TTC549 (cell line): Measurements from ENCODE around the gene PPIL3.
"Not testable (repeated sequence)": the region's sequence is repeated elsewhere in the genome, so short reads cannot be mapped to it uniquely, and the experiment has no call there.

Experiments used
- FAIRE-seq: peaks from 2 replicates; lab custom pipeline; 2012; peaks lifted over from hg19 to GRCh38; lab: Jason Lieb, UNC

Gene PPIL3

DNA sequence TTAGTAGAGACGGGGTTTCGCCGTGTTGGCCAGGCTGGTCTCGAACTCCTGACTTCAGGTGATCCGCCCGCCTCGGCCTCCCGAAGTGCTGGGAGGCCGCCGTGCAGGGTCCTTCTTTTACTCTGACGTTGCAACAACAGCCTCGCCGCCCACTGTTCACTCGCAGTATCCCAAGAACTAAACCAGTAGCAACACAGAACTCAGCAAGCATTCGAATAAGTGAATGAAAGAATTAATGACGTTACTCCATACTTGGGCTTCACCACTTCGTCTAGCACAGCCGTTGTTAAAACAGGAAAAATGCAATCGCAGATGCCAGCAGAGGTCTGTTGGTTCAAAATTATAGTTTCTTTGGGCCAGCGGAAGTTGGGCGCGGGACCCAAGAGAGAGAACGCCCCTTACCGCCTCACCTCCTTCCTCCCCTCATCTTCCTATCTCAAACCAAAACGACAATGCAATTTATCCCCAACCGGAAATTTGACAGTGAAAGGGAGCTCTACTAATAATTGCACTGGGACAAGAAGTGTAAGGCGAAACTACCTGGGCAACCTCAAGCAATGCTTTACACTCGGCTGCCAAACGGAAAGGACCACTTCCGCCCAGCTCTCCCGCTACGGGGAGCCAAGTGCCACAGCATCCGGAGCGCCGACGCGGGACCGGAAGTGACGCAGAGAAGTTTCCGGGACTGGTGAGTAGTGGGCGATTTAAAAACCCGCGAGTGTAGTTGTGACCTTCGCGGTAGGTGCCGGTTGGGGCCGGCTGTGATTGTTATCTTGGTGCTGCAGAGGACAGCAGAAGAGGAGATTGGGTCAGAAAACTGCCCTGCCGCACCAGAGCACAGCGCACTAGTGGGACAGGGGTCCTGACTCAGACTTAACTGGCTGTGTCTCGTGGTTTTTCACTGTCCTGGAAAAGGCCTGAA, at the start of gene PPIL3, which contains the start of gene NIF3L1:
PPIL3 (minus strand) TSS at position 374 of the 922 bp plus-strand sequence. CDS start 1,462 bp downstream, outside the sequence.
NIF3L1 (plus strand) TSS at position 668 of the 922 bp plus-strand sequence. CDS start 2,573 bp downstream, outside the sequence.
- FAIRE-seq: peak; percentile 89

DNA sequence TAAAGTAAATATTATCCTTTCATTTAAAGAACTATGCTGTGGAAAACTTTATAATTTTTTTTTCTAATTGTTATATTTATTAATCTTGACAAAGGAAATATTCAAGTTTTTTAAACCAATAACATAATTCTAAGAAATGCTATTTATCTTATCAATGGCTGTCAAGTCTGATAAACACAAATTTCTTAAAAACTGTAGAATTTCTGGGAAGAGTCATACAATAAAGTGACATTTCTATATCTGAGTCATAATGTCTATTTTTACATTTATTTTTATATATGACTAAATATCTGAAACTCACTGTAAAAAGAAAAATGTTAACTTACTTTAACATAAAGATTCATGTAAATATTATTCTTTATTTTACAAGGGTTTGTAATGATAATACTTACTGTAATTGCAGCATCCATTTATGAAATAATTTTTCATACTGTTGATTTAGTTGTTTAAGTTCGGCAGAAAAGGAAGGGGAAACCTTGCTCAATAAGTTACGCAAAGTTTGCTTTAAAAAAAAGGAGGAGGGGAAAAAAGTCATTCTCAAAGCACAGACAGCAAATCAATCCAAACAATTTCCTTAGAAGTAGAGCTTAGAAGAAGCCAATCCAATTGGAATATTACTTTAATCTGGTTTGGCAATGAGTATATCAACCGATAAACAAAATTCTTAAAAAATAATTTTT, 42.2 kb upstream of the PPIL3 start:
- FAIRE-seq: peak; percentile 79

DNA sequence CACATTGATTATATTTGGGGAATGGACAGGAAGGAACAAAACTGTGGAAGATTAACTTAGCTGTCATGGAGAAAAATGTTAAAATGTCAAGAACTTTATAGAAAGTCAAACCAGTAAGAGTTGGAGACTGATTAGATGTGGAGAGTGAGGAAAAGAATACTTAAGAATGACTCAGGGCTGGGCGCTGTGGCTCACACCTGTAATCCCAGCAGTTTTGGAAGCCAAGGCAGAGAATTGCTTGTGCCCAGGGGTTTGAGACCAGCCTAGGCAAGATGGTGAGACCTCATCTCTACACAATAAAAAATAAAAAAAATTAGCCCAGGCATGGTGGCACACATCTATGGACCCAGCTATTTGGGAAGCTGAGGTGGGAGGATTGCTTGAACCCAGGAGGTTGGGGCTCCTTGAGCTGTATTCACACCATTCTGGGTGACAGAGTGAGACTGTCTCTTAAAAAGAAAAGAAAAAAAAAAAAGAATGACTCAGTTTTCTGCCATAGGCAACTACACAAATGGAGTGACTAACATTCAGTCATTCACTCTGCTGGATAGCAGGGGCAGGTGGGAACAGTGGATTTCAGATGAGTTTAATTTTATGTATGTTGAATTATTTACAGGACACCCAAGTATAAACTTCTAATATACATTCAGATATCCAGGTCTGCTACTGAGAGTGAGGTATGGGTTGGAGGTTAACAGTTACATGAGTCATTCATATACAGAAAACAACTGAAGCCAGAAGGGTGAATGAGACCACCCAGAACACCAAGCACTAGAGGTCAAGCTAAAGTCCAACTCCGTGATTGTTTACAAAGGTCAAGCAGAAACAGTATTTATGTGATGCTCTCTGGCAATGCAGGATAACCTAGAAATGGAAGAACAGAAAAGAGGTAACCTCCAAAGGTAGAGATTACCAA, 40.7 kb upstream of the PPIL3 start:
- no peak for FAIRE-seq

DNA sequence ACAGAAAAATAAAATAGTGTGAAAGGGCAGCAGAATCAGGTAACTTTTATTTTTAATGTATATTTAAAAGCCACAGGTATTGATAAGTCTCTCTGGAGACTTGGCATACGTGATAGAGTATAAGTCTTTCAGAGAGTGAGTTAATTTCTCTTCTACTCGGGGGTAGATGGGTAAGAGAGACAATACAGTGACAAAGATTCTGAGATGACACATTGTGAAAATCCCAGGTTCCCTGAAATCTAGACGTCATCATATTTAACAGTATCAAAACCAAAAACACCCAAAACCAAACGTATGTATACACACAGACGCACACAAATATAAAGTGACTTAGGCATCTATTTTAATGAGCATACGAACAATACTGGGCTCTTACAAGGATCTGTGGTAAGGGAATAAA, 33.6 kb upstream of the PPIL3 start:
- FAIRE-seq: no peak

DNA sequence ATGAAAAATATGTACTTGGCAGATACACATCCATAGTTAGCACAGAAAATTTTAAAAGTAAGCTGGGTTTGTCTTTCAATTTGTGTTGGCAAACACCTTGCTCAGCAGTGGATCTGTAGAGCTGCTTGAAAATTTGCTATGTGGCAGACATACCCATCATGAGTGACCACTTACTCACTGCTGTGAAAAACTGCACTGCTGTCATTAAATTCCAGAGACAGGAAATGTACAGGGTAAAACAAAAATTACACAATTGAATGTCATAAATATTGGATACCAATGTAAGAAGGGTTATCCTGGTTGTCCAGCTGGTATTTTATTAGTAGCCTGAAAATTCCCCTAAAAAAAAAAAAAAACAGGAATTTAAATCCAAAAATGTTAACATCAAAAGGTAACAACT, 24.8 kb upstream of the PPIL3 start:
- FAIRE-seq: no peak

DNA sequence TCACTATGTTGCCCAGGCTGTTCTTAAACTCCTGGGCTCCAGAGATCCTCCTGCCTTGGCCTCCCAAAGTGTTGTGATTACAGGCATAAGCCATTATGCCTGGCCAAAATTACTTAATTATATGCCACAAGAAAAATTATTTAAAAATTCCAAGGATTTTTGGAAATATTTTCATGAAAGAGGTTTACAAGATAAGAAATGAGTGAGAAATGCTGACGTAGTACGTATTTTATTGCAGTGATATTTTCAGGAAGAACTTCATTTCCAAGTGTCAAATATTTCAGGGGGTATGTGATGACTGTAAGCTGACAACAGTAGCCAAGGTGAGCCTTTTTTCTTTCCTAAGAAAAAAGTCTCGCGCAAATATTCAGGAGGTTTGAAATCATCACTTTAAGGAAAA, 21.1 kb upstream of the PPIL3 start:
- no peak for FAIRE-seq

DNA sequence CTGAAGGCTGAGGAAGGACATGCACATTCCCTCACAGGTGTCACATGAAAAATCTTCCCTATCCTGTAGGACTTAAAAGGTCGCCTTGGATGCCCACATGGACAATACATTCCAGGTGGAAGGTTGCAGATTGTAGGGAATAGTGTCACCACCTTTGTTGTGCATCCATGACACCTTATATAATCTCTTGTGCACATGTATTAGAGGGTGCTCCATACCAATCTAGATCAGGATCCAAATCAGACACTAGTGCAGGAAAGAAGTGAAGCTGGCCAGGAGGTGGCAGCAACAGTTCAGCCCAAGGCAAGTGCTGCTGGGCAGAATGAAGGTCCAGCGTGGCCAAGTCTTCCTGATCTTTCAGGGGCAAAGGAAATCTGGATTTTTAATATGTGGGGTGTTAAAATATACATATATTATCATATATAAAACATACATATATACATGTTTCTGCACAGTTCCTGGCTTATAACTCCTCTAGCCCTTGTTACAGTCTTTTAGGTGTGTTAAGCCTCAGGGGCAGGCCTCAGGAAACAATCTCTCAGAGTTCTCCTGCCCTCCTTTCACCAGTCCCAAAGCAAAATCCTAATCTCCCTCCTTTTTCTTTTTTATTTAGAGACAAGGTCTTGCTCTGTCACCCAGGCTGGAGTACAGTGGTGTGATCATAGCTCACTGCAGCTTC, 16.9 kb upstream of the PPIL3 start:
- FAIRE-seq: peak; percentile 81

DNA sequence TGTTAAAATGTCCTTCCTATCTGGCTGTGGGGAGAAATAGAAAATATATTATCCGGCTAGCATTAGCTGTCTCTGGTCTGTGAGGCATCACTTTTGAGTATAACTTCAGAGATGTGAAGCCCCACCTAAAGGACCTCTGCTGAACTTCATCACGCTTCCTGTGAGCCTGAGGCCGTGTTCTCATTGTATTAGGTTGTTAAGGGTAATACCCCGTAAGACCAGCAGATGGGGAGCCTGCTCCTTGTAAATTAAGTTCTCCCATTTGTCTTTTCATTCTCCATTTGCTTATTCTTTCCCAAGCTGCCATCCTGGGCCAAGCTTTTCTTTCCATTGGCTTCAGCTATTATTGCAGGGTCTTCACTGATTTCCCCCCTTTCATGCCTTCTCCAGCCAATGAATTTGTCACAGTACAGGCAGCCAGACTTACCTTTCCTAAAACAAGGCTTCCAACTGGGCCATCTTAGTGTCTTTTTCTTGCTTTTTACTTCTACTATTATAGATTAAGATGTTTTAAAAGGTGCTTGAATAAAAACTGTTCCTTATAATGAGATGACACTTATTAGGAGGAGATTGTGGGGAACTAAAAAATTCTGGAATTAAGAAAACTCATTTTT, 12.7 kb upstream of the PPIL3 start:
- FAIRE-seq: peak; percentile 96

DNA sequence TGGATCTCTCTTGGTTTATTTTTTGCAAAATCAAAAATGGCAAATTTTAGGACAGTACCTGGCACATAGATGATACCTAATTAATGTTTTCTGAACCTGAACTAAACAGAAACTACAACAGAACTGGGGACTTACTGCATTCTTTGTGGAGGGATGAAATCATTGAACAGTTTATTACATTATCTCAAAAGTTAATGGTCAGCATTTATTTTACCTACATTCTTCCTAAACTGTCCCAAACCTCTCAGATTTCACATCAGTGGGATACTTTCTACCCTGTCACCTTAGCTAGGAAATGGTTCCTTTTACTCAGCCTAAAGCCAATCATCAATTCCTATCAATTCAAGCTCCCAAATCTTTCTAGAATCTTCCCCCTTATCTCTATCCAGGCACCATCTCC, 10.6 kb upstream of the PPIL3 start:
- FAIRE-seq: no peak

DNA sequence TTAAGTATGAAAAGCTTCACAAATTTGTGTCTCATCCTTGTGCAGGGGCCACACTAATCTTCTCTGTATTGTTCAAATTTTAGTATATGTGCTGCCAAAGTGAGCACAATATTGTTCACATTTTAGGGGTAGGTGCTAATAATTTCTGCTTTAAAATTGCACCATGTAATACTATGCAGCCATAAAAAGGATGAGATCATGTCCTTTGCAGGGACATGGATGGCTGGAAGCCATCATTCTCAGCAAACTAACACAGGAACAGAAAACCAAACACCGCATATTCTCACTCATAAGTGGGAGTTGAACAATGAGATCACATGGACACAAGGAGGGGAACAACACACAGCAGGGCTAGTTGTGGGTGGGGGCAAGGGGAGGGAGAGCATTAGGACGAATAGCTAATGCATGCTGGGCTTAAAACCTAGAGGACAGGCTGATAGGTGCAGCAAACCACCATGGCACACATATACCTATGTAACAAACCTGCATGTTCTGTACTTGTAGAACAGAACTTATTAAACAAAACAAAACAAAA, 7.1 kb downstream of the PPIL3 start:
- FAIRE-seq: not testable (repeated sequence)

DNA sequence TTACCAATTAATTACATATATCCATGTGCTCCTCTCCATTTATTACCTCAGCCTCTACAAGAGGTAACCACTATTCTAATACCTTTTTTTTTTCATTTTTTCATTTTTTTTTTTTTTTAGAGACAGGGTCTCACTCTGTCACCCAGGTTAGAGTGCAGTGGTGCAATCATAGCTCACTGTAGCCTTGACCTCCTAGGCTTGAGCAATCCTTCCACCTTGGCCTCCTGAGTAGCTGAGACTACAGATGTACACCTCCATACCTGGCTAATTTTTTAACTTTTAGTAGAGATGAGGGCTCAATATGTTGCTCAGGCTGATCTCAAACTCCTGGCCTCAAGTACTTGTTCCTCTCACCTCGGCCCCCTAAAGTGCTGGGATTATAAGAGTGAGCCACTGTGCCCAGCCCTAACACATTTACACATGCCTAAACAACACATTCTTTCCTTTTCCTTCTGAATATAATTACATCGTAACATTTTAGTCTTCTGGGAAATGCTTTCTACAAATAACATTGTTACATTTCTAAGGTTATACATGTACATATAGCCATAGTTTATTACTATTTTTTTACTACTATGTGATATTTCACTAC, 10.5 kb downstream of the PPIL3 start:
- no peak for FAIRE-seq

DNA sequence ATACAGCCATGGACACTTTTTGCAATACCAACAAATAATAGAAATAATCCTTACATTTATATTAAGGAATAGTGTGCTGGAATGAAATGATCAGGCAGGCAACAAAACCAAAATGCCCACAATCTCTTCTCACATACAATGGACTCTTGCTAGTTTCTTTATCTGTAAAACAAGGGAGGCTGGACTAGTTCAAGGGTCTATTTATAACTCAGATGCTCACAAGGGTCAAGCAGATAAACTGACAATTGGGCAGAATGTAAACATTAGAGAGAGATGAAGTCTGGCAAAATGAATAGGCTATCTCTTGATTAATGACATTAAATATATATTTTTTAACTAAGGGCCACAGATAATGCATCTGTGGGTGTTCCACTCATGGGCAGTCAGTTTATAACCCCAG, 11.4 kb downstream of the PPIL3 start:
- FAIRE-seq: no peak

DNA sequence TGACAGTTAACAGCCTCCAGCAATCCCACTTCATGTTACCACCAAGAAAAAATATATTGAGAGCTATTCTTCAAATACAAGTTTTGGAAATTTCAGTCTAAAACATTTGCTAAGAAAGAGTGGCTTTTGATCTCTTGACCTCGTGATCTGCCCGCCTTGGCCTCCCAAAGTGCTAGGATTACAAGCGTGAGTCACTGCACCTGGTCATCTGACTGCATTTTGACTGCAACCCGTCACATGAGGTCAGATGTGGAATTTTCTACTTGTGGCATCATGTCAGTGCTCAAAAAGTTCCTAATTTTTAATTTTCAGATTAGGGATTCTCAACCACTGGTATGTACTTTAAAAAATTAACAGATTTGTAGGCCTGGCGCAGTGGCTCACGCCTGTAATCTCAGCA, 15.3 kb downstream of the PPIL3 start:
- no peak for FAIRE-seq

DNA sequence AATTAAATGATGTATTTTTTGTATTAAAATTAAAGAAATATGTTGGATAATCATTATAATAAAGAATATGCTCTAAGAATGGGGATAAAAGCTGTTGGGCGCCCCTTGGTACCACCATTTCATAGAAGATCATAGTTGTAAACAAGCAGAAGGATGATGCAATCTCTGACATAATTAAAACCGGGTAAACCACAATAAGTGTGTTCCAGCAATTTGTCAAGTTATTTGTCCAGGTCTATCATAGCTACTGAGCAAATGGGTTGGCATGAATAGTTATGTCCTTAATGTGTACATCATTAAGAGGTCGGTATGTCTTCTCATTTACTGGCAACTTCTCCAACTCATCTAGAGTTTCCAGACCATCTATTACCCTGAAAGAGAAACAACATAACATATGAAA, 17.7 kb downstream of the PPIL3 start:
- FAIRE-seq: no peak

DNA sequence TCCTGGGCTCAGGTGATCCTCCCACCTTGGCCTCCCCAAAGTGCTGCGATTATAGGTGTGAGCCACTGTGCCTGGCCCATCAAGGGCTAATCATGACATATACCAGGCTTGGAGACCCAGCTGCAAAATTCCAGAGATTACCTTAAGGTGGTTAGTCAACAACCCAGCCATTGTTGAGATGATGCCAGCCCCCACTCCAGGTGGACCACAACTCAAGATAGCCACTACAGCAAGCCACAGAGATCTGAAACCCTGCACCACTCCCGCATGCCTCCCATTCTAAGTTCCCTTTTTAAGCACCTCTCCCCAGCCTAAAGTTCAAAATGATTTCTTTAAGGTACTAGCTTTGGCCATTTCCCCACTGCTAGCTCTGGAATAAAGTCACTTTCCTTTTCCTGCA, 19.9 kb downstream of the PPIL3 start:
- FAIRE-seq: no peak

DNA sequence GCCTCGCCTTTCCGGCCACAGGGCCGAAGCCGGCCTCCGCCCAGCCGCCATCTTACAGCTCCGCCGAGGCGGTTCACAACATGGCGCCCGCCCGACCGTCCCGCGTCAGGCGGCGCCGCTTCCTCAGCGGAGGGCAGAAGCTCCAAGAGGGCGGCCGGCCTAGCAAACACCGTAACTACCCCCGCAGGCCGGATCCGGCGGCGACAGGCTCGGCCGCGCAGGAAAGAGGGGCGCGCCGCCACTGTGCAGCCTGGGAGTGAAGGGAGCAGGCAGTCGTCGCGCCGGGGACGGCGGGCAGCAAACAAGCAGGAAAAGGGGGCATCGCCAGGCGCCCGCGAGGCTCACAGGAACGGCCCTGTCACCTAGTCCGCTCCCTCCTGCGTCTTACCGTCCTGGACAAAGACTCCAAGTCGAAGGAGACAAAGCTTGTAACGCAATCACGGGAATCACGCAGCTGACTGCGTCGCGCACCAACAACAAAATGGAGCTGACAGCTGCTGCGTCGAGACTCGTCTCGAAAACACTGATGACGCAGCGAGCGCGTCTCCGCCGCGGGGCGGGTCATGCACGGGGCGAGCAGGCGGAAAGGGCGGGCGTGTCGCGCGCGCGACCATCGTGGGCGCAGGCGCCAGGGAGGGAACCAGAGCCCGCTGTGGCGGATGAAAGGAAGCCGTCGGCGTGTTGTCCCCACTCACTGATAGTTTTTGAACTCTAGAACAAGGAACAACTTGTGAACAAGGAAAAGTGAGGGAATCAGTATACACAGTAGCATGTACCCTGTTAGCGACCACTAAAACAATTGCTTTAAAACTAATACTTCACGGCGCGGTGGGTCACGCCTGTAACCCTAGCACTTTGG, 24.5 kb downstream of the PPIL3 start, which contains the start of gene CLK1:
CLK1 (minus strand) TSS at position 483 of the 859 bp plus-strand sequence. CDS start 2,796 bp downstream, outside the sequence.
- no peak for FAIRE-seq

DNA sequence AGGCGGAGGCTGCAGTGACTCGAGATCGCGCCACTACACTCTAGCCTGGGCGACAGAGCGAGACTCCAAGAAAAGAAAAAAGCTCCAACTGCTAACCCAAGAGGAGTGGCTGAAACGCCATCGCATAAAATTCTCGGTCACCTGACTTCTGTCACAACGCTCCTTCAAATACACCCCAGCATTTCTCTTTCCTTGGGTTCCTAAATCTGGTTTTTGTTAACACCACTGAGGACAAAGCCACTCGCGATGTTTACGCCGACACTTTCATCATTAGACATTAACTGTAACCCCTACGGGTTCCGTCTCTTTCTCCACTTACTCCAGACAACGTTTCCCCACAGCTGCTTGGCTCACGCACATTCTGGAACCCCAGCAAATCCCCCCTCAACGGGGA, 25.1 kb downstream of the PPIL3 start:
- FAIRE-seq: no peak

DNA sequence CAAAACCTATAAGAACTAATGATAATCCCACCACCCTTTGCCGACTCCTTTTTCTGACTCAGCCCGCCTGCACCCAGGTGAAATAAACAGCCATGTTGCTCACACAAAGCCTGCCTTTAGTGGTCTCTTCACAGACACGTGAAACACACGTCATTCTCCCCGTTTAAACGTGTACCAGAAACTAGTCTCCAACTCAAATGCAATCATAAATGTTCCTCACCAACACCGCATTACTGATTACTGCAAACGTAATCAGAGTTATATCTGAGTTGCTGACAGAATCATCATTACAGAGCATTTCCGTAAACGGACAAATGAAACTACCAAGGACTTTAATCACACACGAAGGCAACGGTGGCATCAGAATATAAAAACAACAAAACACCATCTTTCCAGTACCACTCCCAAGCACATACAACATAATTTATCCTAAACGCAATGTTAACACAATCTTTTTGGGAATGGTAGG, 26.3 kb downstream of the PPIL3 start:
- FAIRE-seq: no peak

DNA sequence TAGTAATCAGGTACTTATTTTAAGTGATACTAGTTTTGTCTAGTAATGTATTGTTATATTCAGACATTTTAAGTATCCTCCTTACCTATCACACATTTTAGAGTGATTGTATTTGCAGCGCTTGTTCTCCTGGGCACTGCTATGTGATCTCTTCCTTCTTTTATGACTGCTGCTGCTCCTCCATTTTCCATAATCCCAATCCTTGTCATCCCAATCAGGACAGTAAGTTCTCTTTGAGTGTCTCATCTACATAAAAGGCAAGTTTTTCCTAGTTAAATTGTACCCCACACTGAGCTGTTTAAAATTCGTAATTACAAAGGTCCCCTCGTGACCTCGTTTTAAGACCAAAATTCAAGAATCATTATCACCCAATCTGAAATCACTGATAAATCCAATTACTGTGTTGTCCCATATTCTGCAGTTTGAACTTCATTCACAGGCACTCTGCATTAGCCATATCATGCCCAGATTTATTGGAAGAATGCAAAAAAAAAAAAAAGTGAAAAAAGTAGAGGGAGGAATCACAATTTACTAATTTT, 27.2 kb downstream of the PPIL3 start:
- no peak for FAIRE-seq
